NCI-H82 (cell line): ENCODE measurements around the gene ARAF.

ENCODE experiments used
- DNase-seq: peaks from one replicate; lab custom pipeline; 2025; lab: John Stamatoyannopoulos, UW

Gene ARAF

DNA sequence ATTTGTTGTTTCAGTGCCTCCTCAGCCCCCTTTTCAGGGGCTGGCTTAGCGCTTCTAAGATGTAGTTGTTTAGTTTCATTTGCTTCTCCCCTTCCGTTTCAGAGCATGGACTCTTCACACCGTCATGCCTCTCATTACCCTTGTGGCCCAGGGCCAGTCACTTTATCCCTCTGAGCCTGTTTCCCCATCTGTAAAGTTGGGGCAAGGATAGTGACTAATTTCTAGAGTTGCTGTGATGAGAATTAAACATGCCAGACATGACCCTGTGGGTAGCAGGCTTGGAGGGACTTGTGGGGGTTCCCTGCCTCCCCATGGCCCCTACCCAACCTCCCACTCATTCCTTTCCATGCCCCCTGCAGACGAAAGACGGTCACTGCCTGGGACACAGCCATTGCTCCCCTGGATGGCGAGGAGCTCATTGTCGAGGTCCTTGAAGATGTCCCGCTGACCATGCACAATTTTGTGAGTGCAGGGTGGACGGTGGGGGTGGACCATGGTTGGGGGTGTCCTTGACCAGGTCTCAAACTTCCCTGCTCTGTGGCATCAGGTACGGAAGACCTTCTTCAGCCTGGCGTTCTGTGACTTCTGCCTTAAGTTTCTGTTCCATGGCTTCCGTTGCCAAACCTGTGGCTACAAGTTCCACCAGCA is 3.6 kb downstream of the ARAF start:
- DNase-seq: no peak

DNA sequence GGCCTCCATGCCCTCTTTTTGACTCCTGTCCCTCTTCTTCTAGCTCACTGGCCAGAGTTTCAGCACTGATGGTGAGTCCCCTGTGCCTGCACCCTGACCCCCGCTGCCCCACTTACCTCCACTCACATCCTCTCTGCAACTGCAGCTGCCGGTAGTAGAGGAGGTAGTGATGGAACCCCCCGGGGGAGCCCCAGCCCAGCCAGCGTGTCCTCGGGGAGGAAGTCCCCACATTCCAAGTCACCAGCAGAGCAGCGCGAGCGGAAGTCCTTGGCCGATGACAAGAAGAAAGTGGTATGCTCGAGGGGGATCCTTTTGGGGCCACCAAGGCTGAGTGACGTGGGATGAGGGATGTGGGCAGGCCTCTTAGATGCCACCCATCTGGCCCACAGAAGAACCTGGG is 5.8 kb downstream of the ARAF start:
- DNase-seq: no peak

DNA sequence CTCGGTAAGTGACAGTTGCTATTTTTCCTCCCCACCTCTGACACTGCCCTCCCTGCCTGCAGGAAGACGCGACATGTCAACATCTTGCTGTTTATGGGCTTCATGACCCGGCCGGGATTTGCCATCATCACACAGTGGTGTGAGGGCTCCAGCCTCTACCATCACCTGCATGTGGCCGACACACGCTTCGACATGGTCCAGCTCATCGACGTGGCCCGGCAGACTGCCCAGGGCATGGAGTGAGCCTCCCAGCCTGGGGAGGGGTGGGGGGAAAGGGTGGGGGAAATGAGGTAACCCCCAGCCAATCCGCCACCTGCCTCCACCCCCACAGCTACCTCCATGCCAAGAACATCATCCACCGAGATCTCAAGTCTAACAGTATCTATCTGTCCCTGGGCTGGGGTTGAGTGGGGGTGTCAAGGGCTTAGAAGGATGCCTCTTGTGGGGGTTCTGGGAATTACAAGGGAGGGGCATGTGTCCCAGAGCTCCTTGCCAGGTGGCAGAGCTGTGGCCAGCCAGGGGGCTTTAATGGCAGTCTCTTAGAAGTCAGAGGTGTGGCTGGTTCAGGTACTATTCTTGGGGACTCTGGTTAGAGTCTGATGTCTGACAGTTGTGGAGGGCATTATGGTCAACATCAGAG is 7.8 kb downstream of the ARAF start:
- peak; percentile 66 for DNase-seq

DNA sequence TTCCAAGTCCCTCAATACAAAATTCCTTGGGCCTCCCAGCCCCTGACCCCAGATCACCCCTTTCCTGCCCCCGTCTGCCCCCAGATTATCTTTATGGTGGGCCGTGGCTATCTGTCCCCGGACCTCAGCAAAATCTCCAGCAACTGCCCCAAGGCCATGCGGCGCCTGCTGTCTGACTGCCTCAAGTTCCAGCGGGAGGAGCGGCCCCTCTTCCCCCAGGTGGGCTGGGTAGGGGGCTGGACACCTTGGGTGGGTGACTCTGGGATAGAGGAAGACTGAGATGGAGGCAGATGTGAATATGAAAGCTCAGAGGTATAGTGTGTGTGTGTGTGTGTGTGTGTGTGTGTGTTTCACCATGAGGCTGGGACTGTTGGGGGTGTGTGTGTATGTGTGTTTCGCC is 9.8 kb downstream of the ARAF start:
- DNase-seq: no peak

DNA sequence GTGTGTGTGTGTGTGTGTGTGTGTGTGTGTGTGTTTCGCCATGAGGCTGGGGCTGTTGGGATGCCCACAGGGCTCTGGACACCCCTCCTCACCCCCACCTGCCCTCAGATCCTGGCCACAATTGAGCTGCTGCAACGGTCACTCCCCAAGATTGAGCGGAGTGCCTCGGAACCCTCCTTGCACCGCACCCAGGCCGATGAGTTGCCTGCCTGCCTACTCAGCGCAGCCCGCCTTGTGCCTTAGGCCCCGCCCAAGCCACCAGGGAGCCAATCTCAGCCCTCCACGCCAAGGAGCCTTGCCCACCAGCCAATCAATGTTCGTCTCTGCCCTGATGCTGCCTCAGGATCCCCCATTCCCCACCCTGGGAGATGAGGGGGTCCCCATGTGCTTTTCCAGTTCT is 10.2 kb downstream of the ARAF start:
- DNase-seq: no peak

DNA sequence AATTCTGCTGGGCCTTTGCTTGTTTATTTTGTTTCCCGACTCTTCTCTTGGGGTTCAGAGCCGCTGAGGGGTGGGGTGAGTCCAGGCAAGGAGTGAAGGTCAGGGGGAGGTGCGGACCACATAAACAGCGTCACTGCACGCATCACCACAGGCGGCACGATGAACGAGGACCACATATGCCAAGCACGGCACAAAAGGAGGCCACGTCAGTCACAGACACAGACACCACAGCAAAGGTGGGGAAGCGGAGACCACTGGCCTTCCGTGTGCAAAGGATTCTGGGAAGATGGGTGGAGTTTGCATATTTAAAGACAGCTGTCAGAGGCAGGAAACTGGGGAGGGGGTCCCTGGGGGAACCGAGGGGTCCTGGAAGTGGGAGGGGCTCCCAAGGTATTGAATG is 10.9 kb downstream of the ARAF start:
- DNase-seq: no peak

DNA sequence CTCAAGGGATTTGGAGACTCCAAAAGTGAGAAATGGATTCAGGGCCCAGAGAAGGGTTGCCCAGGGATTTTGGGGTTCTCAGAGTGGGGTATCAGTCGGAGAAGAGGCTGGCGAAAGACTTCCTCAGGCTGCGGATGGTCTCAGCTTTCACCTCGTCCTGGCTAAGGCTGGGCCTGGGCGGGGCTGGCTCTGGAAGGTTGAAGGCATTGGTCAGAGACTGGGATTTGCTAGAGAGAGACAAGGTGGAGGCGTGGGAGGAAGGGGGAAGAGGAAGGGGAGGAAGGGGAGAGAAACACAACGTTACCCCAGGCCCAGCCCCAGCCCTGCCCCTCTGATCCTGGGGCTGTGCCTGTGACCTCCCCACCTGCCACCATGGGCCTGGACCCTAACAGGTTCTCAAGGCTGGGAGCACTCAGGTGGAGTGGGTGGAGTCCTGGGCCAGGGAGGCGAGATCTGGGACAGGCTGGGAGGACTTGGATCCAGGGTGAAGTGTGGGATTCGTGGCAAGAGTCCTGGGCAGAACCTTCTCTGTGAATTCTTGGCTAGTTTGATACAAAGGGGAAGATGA is 11.9 kb downstream of the ARAF start:
- no peak for DNase-seq

DNA sequence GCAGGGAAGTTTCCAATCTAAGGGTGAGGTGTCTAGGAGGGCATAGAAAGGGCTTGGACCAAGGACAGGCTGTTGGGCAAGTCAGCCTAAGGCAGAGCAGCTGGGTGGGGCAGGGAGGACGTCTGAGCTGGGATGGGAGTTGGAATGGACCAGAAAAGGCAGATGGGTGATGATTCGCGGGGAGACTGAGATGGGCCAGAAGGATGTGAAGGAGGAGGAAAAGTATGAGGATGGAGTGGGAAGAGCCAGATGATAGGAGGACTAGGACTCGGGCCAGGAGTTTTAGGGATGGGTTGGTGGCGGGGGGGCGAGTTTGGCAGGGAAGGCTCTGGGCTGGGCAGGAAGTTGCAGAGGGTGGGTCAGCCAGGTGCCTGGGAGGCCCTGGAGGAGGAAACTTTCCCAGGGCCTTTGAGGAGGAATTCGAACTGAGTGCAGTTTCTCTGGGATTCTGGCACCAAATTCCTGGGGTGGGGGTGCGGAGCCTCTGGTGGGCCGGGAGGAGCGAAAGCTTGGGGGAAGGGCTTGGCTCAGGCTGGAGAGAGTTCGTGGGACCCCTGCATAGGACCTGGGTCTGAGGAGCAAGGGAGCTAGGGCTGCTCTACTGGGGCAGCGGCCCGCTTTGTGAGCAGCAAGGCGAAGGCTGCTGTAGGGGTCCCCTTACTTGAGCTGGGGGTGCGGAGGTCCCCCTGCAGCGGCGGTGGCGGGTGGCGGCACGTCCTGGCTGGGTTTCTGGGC is 12.5 kb downstream of the ARAF start:
- DNase-seq: no peak

DNA sequence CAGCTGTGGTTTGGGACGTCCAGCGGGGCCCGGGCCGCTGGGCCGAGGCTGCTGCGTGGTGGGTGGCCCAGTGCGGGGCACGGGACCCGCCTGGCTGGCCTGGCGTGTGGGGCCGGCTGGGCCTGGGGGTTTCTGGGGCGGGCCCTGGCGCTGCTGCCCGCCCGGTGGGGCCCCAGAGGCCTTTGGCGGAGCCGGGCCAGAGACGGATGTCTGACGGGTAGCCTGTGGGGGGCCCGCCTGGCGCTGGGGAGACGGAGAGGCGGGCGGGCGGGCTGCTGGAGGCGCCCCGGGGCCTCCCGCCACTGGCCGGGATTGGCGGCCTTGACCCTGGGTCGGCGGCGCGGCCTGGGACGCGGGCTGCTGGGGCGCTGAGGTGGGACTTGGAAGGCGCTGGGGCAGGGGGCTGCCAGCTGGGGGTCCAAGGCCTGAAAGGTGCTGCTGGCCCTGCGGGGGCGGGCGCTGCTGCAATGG is 13.1 kb downstream of the ARAF start:
- no peak for DNase-seq

DNA sequence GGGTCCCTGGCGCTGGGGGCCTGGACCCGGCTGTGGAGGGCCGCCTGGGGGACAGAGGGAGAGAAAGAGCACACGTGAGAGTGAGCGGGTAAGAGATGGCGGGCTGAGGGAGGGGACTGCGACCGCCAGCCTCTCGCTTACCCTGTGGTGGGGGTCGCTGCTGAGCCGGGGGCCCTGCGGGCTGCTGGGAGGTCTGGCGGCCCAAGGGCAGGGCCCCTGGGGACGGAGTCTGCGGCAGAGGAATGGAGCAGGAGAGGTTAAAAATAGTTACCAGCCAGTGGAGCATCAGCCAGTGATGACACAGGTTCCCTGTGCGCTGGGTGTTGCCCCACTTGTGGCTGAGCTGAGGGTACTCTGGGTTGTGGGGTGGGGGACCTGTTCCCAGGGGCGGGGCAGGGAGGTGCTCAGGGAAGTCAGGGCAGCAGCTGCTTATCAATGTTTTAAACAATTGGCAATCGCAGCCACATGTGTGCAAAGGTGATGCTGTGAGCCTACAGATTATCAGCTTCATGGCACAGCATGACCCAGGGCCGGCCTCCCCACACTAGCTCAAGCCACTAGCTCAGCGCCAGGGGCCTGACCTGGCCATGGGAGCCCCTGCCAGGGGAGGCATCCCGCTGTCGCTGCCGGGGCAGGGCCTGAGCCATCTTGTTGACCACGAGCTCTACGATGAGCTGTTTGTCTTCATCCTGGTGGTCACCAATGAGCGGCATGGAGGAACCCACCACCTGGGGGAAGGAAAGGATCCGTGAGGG is 13.7 kb downstream of the ARAF start:
- DNase-seq: no peak

DNA sequence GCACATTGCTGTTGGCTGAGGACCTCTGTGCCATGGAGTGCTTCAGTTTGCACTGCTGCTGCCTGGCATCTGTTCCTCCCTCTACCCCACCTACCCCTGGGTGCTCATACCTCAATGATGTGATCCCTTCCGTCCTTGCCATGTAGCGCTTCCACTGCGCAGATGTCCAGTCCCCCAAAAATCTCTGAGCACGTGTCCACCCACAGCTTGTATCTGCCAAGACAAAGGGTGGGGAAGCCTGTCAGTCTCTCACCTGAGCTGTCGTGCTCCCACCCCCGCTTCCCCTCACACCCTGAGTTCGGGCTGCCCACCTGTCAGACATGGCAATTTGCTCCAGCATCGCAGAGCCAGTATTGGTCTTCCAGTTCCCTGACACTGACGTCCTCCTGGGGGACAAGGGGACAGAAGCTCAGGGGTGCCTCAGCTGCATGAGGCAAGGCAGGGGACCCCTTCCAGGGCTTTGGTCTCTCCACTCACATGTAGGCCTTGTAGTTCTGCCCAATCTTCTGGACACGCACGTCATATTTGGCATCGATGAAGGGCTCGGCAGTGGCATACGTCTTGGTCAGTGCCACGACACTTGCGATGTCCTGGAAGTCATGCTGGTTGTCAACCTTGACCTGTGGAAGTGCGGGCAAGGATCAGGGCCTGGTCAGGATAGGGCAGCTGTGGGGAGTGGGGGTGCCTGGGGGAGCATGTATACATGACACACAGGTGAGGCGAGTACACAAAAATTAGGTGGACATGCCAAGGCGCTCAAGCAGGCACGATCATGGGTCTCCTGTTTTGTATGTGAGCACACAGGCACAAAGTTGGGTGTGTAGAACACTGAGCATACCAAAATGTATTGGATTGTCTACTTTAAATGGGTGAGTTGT is 15.3 kb downstream of the ARAF start:
- no peak for DNase-seq

DNA sequence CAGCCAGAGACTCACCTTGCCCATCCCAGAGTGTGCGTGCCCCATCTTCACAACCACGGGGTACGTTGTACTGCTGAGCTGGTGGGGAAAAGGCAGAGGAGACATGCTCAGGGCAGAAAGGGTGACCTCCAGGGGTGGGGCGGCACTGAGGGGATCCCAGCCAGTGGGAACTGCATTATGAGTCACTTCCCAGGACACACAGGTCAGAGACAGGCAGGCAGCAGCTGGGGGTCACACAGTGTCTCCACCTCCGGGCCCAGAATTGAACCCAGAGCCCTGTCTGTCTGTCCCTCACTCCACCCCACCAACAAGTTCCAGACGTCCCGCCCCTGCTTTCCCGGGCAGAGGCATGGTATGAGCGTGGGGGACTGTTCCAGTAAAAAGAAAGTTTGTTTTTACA is 16.4 kb downstream of the ARAF start:
- DNase-seq: no peak

DNA sequence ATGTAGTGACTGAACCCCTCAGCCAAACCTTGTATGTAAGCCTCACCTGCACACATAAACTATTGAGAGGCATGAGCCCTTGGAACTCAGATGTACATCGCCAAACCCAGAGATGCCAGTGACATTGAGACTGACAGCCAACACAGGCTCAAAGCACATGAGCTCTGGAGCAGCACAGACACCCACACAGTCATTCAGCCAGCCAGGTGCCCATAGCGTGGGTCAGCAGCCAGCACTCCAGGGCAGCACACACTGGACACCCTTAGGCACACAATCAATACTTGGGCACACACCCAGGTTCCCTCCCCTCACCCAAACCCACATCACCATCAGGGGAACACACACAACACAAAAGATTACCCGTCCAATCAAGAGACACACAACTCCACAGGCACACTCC is 16.9 kb downstream of the ARAF start:
- no peak for DNase-seq

DNA sequence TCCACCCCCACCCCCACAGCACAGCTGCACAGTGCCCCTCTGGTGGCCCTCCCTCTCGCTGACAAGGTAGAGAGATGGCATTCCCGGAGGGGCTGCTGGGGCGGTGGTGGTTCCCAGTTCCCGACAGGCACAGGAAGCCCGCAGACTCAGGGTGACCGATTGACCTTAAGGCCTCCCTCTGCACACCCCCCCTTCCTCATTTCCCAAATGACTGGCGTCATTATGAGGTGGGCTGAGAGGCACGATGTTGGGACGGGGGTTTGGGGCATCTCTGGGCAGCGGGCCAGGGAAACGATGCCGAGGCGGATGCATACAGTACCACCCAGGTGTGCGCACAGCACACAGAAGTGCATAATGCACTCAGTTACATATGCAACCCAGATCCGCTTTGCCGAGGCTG is 17.7 kb downstream of the ARAF start:
- DNase-seq: no peak

DNA sequence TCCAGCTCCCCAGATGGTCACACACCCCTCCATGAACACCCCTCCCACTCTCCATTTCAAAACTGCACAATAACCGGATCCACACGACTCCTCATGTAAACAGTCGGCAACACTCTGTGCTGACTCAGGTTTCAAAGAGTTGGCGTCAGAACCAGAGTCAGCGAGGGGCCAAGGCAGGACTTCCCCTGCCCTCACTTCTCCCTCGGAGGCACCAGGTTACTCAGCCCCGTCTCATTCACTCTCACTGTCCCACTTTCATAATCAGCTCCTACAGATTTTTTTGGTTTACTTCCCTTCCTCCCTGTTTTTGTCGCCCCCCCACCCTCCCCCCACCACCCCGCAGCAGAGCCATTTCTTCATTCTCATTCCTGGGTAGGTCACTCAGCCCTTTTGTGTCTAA is 18.5 kb downstream of the ARAF start:
- DNase-seq: no peak

DNA sequence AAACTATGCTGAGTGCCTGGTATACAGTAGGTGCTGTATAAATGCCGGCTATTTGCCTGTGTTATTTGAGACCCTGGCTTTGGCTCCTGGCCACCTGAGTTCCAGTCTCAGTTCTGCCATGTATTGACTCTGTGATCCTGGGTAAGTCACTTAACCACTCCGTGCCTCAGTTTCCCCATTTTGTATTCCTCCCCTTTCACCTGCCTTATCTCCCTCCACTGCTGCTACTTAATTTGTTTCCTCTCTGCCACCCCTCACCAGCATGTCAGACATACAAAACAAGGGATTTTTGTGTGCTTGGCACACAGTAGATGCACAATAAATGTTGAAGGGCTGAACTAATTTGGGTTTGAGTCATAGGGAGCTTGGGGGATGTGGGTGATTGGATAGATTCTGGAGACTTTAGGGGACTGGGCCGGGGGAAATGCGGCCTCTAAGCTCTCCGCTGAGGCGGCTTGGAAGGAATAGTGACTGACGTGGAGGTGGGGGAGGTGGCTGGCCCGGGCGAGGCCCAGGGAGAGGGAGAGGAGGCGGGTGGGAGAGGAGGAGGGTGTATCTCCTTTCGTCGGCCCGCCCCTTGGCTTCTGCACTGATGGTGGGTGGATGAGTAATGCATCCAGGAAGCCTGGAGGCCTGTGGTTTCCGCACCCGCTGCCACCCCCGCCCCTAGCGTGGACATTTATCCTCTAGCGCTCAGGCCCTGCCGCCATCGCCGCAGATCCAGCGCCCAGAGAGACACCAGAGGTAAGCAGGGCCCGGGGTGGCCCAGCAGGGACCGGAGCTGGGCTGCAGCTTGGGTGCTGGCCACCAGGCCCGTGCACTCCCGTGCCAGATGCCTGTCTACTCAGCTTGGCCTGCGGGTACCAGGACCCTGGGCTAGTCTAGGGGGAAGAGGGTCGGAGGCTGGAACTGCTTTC is 21.0 kb downstream of the ARAF start, which contains the start of gene TIMP1:
Gene TIMP1 (plus strand): TSS at position 706 of the 917 bp plus-strand sequence. CDS start 980 bp downstream, outside the sequence.
- DNase-seq: peak; percentile 93

DNA sequence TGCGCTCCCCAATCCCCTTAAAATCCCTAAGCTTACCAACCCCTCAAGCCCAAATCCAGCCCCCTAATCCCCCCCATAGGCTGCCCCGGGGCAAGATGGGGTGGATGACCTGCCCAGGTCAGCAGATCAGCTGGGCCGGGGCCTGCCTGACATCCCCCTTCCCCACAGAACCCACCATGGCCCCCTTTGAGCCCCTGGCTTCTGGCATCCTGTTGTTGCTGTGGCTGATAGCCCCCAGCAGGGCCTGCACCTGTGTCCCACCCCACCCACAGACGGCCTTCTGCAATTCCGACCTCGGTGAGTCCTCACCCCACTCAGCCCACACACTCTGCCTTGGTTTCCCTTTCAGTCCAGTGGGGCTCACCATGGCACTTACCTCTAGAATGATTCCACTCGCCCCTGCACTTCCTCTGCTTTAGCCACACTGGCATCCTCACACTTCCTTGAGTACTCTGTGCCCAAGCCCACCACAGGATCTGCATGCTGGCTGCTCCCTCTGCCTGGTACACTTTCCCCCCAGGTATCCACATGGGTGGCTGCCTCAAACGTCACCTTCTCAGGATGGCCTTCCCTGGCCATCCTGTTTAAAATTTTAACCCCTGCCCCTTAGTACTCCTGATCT is 22.3 kb downstream of the ARAF start:
- no peak for DNase-seq

DNA sequence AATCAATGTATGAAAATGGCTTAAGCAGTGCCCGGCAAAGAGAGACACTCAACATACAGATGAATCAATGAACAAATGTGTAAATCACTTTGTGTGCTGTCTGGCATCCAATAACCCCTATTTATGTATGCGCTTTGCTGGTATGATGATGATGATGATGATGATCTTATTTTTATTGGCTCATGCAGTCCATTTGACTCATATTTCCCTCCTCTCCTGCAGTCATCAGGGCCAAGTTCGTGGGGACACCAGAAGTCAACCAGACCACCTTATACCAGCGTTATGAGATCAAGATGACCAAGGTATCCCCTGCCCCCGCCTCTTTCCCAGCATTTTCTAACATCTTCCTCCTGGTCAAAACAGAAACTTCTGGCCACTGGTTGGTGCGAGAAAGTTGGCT is 23.7 kb downstream of the ARAF start:
- DNase-seq: no peak

DNA sequence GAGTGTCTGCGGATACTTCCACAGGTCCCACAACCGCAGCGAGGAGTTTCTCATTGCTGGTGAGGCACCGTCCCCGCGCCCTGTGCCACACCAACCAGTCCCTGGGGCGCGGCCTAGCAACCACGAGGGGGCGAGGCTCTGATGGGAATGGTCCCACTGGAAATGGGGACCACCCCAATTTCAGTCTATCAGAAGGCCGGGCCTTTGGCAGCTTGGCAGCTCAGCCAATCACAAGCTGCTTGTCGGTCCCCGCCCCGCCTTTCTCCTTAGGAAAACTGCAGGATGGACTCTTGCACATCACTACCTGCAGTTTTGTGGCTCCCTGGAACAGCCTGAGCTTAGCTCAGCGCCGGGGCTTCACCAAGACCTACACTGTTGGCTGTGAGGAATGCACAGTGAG is 24.3 kb downstream of the ARAF start:
- no peak for DNase-seq
